Left kidney (tissue), 8 donors: ENCODE data around the gene RFX4. TPM values are rescaled to one million over a fixed set of nuclear protein-coding genes. Genes with fewer than 3 reads are reported as not detected.

Experiments used
- DNase-seq: peaks from one replicate; pipeline ENCODE4 v3.0.0-alpha.2; 2013
- long read RNA-seq, 8 donors: transcript quantifications; one replicate each; lab custom pipeline, GENCODE V29; 2026
- polyA plus RNA-seq: library from polyadenylated mRNA; unstranded; fragments of 120-200 nt; gene quantifications from one replicate; pipeline ENCODE4 v1.2.1, GENCODE V29; 2013; ENCODE audit not compliant: insufficient read length

RFX4 gene
- polyA plus RNA-seq = 0.20 TPM
- long read RNA-seq, donor 1 = 0 reads
- long read RNA-seq, donor 2 = 0 reads
- long read RNA-seq, donor 3 = 0 reads
- long read RNA-seq, donor 4 = 0 reads
- long read RNA-seq, donor 5 = 0 reads
- long read RNA-seq, donor 6 = 0 reads
- long read RNA-seq, donor 7 = 0 reads
- long read RNA-seq, donor 8 = 0 reads

DNA sequence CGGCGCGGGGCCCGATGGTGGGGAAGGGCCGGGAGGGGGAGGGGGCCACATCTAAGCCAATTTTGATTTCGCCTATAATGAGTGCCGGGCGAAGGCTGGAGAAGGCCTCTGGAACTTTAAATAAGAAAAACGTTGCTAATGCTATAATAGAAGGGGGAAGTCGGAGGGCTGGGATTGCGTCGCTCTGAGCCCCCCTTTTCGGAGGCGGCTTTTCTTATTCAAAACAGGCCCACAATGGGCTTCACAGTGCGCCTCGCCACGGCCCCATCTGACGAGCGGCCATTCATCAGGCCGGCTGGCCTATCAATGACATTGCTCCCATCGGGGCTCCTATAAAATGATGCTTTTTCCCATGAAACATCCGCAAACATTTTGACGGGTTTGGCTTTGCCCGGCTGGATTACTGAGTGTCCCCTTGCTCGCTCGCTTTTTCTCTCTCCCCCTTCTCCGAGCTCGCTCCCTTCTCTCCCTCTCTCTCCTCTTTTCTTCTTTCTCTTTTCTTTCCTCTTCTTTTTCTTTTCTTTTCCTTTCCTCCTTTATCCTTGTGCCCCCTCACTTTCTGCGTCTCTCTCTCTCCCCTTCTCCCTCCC lies at the start of gene RFX4:
Gene RFX4 (plus strand): TSS at position 364 of the 590 bp plus-strand sequence. CDS start 317 bp downstream, outside the sequence.
- DNase-seq = peak; percentile 8

GRCh38 chr12:106541201-106541600 lies 41.6 kb upstream of the RFX4 start:
- no peak for DNase-seq

DNA sequence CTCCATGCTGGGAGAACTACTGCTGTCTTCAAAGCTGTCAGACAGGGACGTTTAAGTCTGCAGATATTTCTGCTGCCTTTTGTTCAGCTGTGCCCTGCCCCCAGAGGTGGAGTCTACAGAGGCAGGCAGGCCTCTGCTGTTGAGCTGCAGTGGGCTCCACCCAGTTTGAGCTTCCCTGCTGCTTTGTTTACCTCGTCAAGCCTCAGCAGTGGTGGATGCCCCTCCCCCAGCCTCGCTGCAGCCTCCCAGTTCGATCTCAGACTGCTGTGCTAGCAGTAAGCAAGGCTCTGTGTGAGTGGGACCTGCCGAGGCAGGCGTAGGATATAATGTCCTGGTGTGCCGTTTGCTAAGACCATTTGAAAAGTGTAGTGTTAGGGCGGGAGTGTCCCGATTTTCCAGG lies 31.4 kb upstream of the RFX4 start:
- no peak for DNase-seq

DNA sequence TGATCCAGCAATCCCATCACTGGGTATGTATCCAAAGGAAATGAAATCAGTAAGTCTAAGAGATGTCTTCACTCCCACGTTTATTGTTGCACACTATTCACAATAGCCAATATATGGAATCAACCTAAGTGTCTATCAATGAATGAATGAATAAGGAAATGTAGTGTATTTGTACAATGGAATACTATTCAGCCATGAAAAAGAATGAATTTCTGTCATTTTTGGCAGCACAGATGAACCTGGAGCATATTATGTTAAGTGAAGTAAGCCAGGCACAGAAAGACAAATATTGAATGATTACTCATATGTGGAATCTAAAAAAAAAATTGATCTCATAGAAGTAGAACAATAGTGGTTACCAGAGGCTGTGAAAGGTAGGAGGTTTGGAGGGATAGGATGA lies 30.6 kb upstream of the RFX4 start:
- no peak for DNase-seq

DNA sequence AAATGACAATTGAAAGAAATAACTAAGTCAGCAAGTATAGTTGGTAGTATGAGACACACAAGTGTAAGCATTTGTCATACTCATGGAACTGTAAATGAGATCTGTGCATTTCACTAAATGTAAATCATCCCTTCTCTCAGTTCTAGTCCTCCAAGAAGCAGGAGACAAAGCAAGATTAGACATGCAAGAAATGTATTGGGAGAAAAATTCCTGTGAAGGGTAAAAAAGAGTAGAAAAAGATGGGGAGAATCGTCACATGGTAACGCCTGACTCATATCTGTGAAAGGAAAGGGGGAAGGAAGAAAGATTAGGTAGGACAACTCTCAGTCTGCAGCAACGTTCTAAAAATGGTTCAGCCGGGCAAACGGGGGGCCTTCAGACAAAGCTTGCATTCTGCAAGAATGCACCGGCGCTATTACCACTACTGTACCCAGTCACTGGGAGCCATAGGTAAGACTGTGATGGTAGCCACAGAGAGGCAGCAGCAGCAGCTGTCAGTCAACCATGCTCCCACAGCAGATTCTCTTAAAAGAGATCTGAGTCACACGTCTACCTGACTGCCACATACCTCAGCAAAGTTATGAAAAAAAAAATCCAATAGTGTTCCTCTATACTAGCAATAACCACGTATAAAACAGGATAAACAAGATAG lies 18.0 kb upstream of the RFX4 start:
- DNase-seq = no peak

DNA sequence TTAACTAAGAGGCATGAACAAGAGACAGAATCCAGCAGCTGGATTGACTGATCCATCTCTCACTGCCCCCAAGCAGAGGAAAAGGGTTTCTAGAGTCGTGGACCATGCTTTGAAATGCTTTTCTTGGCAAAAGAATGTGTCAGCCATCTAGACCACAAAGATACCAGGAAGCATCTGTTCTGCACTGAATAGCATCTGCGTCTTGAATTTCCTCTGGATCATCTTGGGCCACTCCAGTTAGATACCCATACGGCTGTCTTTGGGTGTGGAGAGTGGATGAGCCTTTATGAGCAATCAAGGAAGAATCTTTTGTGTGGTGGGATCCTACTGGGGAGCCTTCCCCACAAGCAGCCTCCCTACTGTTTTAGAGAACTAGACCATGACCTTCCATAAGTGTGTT lies 16.0 kb upstream of the RFX4 start:
- DNase-seq = no peak

DNA sequence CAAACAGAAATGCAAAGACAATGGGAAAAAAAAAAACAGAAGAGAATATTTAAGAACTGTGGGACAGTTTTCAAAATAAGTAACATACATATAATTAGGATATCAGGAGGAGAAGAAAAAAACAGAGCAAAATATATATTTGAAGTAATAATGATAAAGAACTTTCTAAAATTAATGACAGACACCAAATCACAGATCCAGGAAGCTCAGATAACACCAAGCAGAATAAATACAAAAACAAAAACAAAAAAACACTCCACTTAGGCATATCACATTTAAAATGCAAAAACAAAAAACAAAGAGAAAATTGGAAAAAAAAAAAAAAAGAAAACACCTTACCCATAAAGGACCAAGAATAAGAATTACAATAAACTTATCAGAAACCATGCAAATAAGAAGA lies 9.6 kb upstream of the RFX4 start:
- no peak for DNase-seq

GRCh38 chr12:106576848-106577247 lies 6.0 kb upstream of the RFX4 start:
- no peak for DNase-seq

- no peak for DNase-seq
Measured at GRCh38 chr12:106580671-106581508, 1.9 kb upstream of the RFX4 start.

- DNase-seq = peak; percentile 31
Measured at GRCh38 chr12:106581543-106582248, 1.1 kb upstream of the RFX4 start.

GRCh38 chr12:106582249-106582591 lies 584 bp upstream of the RFX4 start:
- no peak for DNase-seq

DNA sequence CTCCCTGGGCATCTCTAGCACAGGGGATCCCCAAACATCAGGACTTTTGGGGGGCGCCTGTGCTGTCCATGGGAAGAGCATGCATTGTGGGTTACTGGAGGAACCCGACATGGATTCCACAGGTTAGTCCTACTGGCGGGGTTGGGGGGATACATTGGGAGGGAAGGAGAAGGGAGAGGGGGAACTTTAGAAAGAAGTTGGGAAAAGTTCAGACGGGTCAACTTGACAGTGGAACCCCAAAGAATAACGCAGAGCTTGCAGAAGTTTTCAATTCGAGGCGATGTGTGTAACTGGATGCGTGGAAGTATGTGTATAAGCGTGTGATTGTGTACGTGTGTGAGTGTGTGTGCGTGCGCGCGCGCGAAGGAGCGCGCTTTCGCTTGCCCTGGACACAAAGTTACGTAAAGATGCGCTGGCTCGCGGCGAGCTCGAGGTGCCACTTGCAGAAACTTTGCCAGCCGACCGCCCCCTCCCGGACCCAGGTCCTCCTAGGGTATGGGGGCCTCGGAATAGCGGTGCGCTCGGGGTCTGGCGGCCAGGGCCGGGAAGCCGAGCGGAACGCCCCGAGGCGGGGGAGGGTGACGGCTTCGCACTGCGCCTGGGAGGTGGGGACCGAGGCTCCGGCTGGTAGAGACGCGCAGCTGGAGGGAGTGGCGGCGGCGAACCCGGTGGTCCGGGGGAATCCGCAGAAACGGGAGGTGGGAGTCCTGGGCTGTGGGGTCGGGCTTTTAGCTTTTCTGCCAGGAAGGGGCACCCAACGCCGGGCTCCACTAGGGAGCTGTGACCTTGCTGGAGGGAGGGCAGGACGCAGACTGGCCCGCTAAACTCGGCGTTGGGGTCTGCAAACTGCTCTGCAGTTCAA lies 669 bp downstream of the RFX4 start:
- peak; percentile 36 for DNase-seq

DNA sequence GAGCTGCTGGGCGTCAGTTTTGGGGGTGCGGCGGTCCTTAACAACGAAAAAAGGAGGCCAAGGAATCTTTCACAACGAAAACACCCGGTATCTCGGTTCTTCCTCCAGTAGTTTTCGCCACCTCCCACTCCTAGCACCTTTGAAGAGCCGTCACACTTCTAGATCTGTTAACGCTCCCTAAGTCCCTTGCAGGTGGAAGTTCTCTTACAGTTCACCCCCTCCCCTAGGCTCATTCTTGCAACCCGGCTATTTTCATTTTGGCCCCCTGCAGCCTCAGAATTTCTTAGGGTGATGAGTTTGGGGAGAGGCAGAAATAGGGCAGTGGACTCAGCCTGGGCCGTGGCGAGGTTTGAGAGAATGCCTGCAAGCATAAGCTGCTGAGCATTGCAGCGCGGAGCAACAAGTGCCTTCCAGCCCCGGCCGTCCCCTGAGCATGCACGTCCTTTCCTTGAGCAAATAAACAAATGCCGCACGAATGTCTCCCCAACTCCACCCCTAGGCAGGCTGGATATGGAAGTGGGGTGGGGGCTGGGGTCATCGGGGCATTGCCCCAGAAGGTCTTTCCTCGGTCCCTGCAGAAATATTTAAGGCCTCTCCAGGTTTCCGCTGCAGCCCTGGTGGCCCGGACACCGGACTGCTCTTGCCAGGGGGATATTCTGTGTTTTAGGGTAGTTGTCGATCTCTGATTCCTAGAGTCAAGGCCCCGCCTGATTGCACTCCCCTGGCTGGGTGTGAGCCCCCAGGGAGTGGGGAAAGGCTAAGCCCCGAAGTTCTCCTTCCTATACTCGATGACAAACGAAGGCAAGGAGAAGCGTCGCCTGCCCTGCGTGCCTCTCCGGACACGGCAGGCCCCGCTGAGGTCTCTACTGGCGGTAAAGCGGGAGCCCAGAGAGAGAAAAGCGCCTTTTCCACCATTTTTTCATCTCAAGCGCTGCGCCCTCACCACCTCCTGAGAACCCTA lies 1.6 kb downstream of the RFX4 start:
- peak; percentile 19 for DNase-seq

DNA sequence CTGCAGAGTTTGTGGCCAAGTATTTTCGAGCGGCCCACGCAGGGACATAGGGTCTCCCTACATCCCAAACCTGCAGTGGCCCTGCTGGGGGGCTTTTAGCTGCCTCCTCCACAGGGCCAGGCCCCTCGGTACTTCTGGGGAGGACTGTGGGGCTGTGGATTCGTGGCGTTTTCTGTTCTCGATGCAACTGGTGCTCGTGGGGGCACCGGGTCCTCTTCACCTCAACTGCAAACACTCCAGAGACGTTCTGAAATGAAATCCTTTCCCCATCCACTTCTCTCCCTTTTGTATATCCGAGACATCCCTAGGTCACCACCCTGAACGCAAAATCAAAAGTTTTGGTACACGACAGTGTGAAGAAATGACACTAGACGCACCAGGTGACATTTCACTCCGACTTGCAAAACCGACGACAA lies 2.3 kb downstream of the RFX4 start:
- DNase-seq = no peak

GRCh38 chr12:106585521-106586277 lies 2.9 kb downstream of the RFX4 start:
- DNase-seq = peak; percentile 22

DNA sequence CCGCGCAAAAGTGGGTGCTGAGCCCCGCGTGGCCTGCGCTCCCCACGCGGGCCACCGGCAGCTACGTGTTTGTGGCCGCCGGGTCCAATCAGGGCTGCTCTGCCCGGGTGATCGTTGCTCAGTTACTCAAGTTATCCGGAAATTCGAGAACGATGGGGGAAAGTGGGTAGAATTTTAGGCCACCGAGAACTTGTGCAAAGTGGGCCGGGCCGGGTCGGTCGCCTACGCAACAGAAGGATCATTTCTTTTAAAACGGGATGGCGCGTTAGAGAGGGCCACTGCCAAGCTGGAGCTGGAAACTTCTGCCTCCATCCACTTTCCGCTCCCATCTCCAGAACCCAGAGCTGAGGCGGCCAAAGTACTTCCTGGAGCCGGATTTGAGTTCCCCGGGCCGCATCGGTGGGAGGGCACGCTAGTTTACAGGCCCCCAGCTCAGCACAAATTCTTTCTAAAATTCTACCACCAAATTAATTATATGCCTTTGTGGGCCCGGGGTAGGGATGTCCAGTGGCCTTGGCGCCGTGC lies 3.5 kb downstream of the RFX4 start:
- DNase-seq = peak; percentile 3

- DNase-seq = peak; percentile 35
Measured at GRCh38 chr12:106586803-106587684, 4.2 kb downstream of the RFX4 start.

- DNase-seq = no peak
Measured at GRCh38 chr12:106588771-106589170, 6.0 kb downstream of the RFX4 start.
